DND-41 (cell line): Measurements from ENCODE around the gene FUBP3.

Experiments
- EZH2 ChIP-seq: IDR thresholded peaks from 3 replicates; pipeline ENCODE4 v1.6.1; 2012; ENCODE audit warnings: borderline replicate concordance, low read depth, mild to moderate bottlenecking, moderate library complexity, low read length, inconsistent platforms; ENCODE audit not compliant: severe bottlenecking
- TF ChIP-seq, protein P1 (sequence below): IDR thresholded peaks from 2 replicates; pipeline ENCODE4 v1.5.1; 2012; ENCODE audit warnings: borderline replicate concordance, low read length, moderate library complexity, mild to moderate bottlenecking; ENCODE audit not compliant: poor library complexity, severe bottlenecking; ENCODE audit errors: extremely low read depth

DNA sequence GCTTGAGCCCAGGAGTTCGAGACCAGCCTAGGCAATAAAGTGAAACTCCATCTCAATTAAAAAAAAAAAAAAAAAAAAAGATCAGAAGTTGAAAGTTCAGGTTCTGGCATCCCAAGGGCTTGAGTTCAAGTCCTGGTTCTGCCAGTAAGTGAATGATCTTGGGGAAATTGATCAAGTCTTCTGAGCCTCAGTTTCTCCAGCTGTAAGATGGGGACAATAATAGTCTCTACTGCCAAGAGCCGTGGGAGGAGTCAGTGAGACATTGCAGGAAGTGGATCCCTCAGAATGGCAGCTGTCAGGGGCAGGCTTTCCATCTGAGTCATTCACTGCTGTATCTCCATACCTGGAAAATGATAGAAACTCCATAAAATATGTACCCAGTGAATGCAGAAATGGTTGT is 37.8 kb upstream of the FUBP3 start:
- TF ChIP-seq, protein P1, sequence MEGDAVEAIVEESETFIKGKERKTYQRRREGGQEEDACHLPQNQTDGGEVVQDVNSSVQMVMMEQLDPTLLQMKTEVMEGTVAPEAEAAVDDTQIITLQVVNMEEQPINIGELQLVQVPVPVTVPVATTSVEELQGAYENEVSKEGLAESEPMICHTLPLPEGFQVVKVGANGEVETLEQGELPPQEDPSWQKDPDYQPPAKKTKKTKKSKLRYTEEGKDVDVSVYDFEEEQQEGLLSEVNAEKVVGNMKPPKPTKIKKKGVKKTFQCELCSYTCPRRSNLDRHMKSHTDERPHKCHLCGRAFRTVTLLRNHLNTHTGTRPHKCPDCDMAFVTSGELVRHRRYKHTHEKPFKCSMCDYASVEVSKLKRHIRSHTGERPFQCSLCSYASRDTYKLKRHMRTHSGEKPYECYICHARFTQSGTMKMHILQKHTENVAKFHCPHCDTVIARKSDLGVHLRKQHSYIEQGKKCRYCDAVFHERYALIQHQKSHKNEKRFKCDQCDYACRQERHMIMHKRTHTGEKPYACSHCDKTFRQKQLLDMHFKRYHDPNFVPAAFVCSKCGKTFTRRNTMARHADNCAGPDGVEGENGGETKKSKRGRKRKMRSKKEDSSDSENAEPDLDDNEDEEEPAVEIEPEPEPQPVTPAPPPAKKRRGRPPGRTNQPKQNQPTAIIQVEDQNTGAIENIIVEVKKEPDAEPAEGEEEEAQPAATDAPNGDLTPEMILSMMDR: no peak
- TF ChIP-seq EZH2: no peak
